HepG2 (cell line): ENCODE measurements around the gene ATP6V0A1. TPM values are rescaled to one million over a fixed set of nuclear protein-coding genes. Genes with fewer than 3 reads are reported as not detected.

Experiments used
- CENPX ChIP-seq: sonication (generic); formaldehyde crosslinking; IDR thresholded peaks from 2 replicates; pipeline ENCODE4 v1.9.0; 2021; ENCODE audit warnings: mild to moderate bottlenecking, missing genetic modification reagents, moderate library complexity
- JARID2 ChIP-seq: sonication (generic); formaldehyde crosslinking; IDR thresholded peaks from 2 replicates; pipeline ENCODE4 v1.8.1; 2023; ENCODE audit warnings: missing genetic modification reagents, inconsistent platforms; ENCODE audit not compliant: insufficient replicate concordance
- MAZ ChIP-seq, 2 experiments: sonication (generic) in 1 of 2; formaldehyde crosslinking in 1 of 2; IDR thresholded peaks; 2 replicates each; pipeline versions ENCODE4 v1.5.0 to v1.6.1; 2012 to 2020; ENCODE audit warnings: low read depth in 2 of 2, mild to moderate bottlenecking in 2 of 2, borderline replicate concordance in 1 of 2, improper control_type of control experiment in 1 of 2, low read length in 1 of 2, missing genetic modification reagents in 1 of 2, moderate library complexity in 1 of 2
- MEIS1 ChIP-seq: sonication (generic); formaldehyde crosslinking; IDR thresholded peaks from 2 replicates; pipeline ENCODE4 v1.9.0; 2021; ENCODE audit warnings: mild to moderate bottlenecking, missing genetic modification reagents, moderate library complexity, borderline replicate concordance
- NAIF1 ChIP-seq: sonication (generic); formaldehyde crosslinking; IDR thresholded peaks from 2 replicates; pipeline ENCODE4 v1.5.0; 2020; ENCODE audit warnings: mild to moderate bottlenecking, missing genetic modification reagents, borderline replicate concordance
- NR2C2 ChIP-seq: sonication (generic); formaldehyde crosslinking; IDR thresholded peaks from 2 replicates; pipeline ENCODE4 v1.4.0; 2020; ENCODE audit warnings: missing genetic modification reagents, mild to moderate bottlenecking, moderate library complexity, borderline replicate concordance
- RFXANK ChIP-seq: IDR thresholded peaks from 2 replicates; pipeline ENCODE4 v1.6.1; 2016
- RXRB ChIP-seq: IDR thresholded peaks from 2 replicates; pipeline ENCODE4 v1.6.1; 2016; ENCODE audit warnings: borderline replicate concordance, missing genetic modification reagents, missing compliant biosample characterization
- SOX6 ChIP-seq, 2 experiments: fragments of 450-650 bp in 1 of 2; sonication (generic) in 1 of 2; formaldehyde crosslinking in 1 of 2; IDR thresholded peaks; 2 replicates each; pipeline versions ENCODE4 v1.4.0 to v1.6.1; 2017 to 2020; ENCODE audit warnings: antibody characterized with exemption in 1 of 2, mild to moderate bottlenecking in 1 of 2, missing genetic modification reagents in 1 of 2
- THAP11 ChIP-seq: IDR thresholded peaks from 2 replicates; pipeline ENCODE4 v1.6.1; 2016; ENCODE audit warnings: missing biosample characterization, missing genetic modification reagents
- WIZ ChIP-seq: sonication (generic); formaldehyde crosslinking; IDR thresholded peaks from 2 replicates; pipeline ENCODE4 v1.5.1; 2020; ENCODE audit warnings: mild to moderate bottlenecking, missing genetic modification reagents
- ZNF317 ChIP-seq: sonication (generic); formaldehyde crosslinking; IDR thresholded peaks from 2 replicates; pipeline ENCODE4 v1.5.0; 2020; ENCODE audit warnings: mild to moderate bottlenecking, missing genetic modification reagents
- polyA plus RNA-seq, 8 experiments: library from polyadenylated mRNA; depleted of rRNA in 3 of 8; stranded (reverse) in 7 of 8; unstranded in 1 of 8; fragments of >200 nt; fragmentation: Illumina TruSeq in 4 of 8; extraction: Trizol in 4 of 8; gene quantifications; 2 replicates each; pipeline versions ENCODE4 v1.2.1 to v1.2.3, GENCODE V29; 2011 to 2016; ENCODE audit warnings: low read depth in 4 of 8, missing spikeins in 1 of 8, mixed read lengths in 1 of 8; ENCODE audit not compliant: insufficient read depth in 1 of 8
- total RNA-seq, 5 experiments: library from RNA; depleted of rRNA; stranded (reverse); fragments of >200 nt; fragmentation: Illumina TruSeq; extraction: Trizol; gene quantifications; 2 replicates each; pipeline ENCODE4 v1.2.3, GENCODE V29; 2016; ENCODE audit warnings: low read depth in 1 of 5
- TF ChIP-seq, protein P1 (sequence below): sonication (generic); formaldehyde crosslinking; IDR thresholded peaks from 2 replicates; pipeline ENCODE4 v1.4.0; 2020; ENCODE audit warnings: mild to moderate bottlenecking, missing genetic modification reagents
- TF ChIP-seq, protein P2 (sequence below): sonication (generic); formaldehyde crosslinking; IDR thresholded peaks from 2 replicates; pipeline ENCODE4 v1.4.0; 2020; ENCODE audit warnings: missing genetic modification reagents; ENCODE audit errors: not compliant biosample characterization
- TF ChIP-seq, protein P3 (sequence below), 2 experiments: fragments of 450-650 bp in 1 of 2; sonication (generic) in 1 of 2; formaldehyde crosslinking; IDR thresholded peaks; 2 replicates each; pipeline versions ENCODE4 v1.5.0 to v1.8.0; 2020 to 2022; ENCODE audit warnings: mild to moderate bottlenecking in 1 of 2, missing genetic modification reagents in 1 of 2
- TF ChIP-seq, protein P4 (sequence below): sonication (generic); formaldehyde crosslinking; IDR thresholded peaks from 2 replicates; pipeline ENCODE4 v1.8.0; 2022; ENCODE audit warnings: mild to moderate bottlenecking, missing genetic modification reagents, moderate library complexity

The ATP6V0A1 gene
- total and polyA plus RNA-seq, 2 of the 13 experiments (the other 11 are each of a cell fraction or from before 2014, with no cell fraction given) = 27.9 to 54.1 TPM

DNA sequence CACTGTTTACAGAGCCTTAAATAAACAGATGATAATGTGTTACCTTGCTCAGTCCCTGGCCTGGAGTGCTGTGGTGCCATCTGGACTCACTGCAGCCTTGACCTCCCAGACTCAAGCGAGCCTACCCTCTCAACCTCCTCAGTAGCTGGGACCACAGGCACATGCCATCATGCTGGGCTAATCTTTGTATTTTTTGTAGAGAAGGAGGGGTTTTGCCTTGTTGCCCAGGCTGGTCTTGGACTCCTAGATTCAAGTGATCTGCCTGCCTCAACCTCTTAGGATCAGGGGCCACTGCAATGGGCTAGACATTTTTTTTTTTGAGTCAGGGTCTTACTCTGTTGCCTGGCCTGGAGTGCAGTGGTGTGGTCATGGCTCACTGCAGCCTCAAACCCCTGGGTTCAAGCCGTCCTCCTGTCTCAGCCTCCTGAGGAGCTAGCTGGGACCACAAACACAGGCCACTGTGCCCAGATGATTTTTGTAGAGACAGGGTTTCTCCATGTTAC, 72.3 kb downstream of the ATP6V0A1 start (continued):
- TF ChIP-seq, protein P1, sequence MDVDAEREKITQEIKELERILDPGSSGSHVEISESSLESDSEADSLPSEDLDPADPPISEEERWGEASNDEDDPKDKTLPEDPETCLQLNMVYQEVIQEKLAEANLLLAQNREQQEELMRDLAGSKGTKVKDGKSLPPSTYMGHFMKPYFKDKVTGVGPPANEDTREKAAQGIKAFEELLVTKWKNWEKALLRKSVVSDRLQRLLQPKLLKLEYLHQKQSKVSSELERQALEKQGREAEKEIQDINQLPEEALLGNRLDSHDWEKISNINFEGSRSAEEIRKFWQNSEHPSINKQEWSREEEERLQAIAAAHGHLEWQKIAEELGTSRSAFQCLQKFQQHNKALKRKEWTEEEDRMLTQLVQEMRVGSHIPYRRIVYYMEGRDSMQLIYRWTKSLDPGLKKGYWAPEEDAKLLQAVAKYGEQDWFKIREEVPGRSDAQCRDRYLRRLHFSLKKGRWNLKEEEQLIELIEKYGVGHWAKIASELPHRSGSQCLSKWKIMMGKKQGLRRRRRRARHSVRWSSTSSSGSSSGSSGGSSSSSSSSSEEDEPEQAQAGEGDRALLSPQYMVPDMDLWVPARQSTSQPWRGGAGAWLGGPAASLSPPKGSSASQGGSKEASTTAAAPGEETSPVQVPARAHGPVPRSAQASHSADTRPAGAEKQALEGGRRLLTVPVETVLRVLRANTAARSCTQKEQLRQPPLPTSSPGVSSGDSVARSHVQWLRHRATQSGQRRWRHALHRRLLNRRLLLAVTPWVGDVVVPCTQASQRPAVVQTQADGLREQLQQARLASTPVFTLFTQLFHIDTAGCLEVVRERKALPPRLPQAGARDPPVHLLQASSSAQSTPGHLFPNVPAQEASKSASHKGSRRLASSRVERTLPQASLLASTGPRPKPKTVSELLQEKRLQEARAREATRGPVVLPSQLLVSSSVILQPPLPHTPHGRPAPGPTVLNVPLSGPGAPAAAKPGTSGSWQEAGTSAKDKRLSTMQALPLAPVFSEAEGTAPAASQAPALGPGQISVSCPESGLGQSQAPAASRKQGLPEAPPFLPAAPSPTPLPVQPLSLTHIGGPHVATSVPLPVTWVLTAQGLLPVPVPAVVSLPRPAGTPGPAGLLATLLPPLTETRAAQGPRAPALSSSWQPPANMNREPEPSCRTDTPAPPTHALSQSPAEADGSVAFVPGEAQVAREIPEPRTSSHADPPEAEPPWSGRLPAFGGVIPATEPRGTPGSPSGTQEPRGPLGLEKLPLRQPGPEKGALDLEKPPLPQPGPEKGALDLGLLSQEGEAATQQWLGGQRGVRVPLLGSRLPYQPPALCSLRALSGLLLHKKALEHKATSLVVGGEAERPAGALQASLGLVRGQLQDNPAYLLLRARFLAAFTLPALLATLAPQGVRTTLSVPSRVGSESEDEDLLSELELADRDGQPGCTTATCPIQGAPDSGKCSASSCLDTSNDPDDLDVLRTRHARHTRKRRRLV (CRISPR knock-in tag) = no peak; the same call in 1 of the 2 replicates
- TF ChIP-seq SOX6 (IDR thresholded peaks at IDR 0.05) = no peak
- peak; percentile 92 for TF ChIP-seq SOX6 (CRISPR knock-in tag; IDR thresholded peaks at IDR 0.05)
- TF ChIP-seq NAIF1 = peak; percentile 6; the same call in 1 of the 2 replicates
- peak; percentile 51; the same call in 1 of the 2 replicates for TF ChIP-seq RFXANK (CRISPR knock-in tag)
- TF ChIP-seq THAP11 = peak; percentile 65; the same call in 1 of the 2 replicates
- no peak for TF ChIP-seq CENPX (CRISPR knock-in tag)
- no peak for TF ChIP-seq WIZ (CRISPR knock-in tag)
- peak; percentile 90 for TF ChIP-seq NR2C2
- TF ChIP-seq, protein P2, sequence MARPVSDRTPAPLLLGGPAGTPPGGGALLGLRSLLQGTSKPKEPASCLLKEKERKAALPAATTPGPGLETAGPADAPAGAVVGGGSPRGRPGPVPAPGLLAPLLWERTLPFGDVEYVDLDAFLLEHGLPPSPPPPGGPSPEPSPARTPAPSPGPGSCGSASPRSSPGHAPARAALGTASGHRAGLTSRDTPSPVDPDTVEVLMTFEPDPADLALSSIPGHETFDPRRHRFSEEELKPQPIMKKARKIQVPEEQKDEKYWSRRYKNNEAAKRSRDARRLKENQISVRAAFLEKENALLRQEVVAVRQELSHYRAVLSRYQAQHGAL (CRISPR knock-in tag) = no peak
- TF ChIP-seq, protein P3, sequence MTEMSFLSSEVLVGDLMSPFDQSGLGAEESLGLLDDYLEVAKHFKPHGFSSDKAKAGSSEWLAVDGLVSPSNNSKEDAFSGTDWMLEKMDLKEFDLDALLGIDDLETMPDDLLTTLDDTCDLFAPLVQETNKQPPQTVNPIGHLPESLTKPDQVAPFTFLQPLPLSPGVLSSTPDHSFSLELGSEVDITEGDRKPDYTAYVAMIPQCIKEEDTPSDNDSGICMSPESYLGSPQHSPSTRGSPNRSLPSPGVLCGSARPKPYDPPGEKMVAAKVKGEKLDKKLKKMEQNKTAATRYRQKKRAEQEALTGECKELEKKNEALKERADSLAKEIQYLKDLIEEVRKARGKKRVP (CRISPR knock-in tag; IDR thresholded peaks at IDR 0.05) = peak in 1 of 2 experiments; percentile 87; a peak in 2 of 4 replicates
- TF ChIP-seq ZNF317 (CRISPR knock-in tag) = no peak; the same call in 1 of the 2 replicates
- TF ChIP-seq, protein P4, sequence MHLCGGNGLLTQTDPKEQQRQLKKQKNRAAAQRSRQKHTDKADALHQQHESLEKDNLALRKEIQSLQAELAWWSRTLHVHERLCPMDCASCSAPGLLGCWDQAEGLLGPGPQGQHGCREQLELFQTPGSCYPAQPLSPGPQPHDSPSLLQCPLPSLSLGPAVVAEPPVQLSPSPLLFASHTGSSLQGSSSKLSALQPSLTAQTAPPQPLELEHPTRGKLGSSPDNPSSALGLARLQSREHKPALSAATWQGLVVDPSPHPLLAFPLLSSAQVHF (CRISPR knock-in tag) = no peak
- TF ChIP-seq MAZ (IDR thresholded peaks at IDR 0.05; ENCODE audit: borderline replicate concordance, low read depth, low read length) = peak; percentile 79; the same call in 1 of the 2 replicates
- peak; percentile 76 for TF ChIP-seq MAZ (CRISPR knock-in tag; IDR thresholded peaks at IDR 0.05; ENCODE audit: low read depth)
- TF ChIP-seq RXRB (CRISPR knock-in tag) = peak; percentile 97
- no peak for TF ChIP-seq MEIS1 (CRISPR knock-in tag)
- no peak for TF ChIP-seq JARID2 (CRISPR knock-in tag)
